HepG2 (cell line): ENCODE results near the gene SLC13A1. TPM values are rescaled to one million over a fixed set of nuclear protein-coding genes. Genes with fewer than 3 reads are reported as not detected.

Experiments used
- ATAC-seq: fragments of 200-7000 bp; cut with Tn5 transposase; 3 replicates; pipeline ENCODE4 v1.9.1; 2020; ENCODE audit warnings: mild to moderate bottlenecking, moderate library complexity
- BruUV-seq: library from RNA; stranded (reverse); fragments of 400-500 nt; replicated peaks from 2 replicates; lab custom pipeline; 2021; lab: Mats Ljungman, UMichigan
- CTCF ChIA-PET: fragments of 300-600 bp; formaldehyde crosslinking; extraction: SDS; loops from one replicate; lab custom pipeline; 2021; ENCODE audit warnings: low total read pairs, inconsistent platforms, low intra/inter-chr PET ratio; lab: Yijun Ruan, JAX
- POLR2A ChIA-PET: fragments of 350-600 bp; sonication (Branson Sonifier 250); formaldehyde crosslinking; loops from one replicate; lab custom pipeline; 2020; ENCODE audit warnings: antibody characterized with exemption, inconsistent platforms; lab: Yijun Ruan, JAX
- DNase-seq: peaks from one replicate; pipeline ENCODE4 v3.0.0-alpha.2; 2015; ENCODE audit warnings: low spot score
- FAIRE-seq: peaks from 3 replicates; lab custom pipeline; 2011; peaks lifted over from hg19 to GRCh38; lab: Jason Lieb, UNC
- H2AFZ ChIP-seq: one replicate; pipeline ENCODE4 v1.6.1; 2011; ENCODE audit warnings: low read length, inconsistent platforms
- H3K27ac ChIP-seq: fragments of 300-600 bp; 3 replicates; pipeline ENCODE4 v1.8.0; 2011; ENCODE audit warnings: mixed run types, mild to moderate bottlenecking, mixed read lengths, low read length, inconsistent platforms; ENCODE audit not compliant: insufficient read depth; ENCODE audit errors: extremely low read length
- H3K27me3 ChIP-seq, 2 experiments: fragments of 200-600 bp in 1 of 2; 2 replicates in 1 of 2; 3 replicates in 1 of 2; pipeline versions ENCODE4 v1.6.0 to v1.8.0; 2011; ENCODE audit warnings: low read length in 2 of 2, mild to moderate bottlenecking in 2 of 2, moderate library complexity in 2 of 2, inconsistent platforms in 1 of 2; ENCODE audit not compliant: insufficient read depth in 2 of 2, control insufficient read depth in 1 of 2
- H3K36me3 ChIP-seq, 2 experiments: fragments of 200-600 bp in 1 of 2; replicated peaks in 1 of 2; 2 replicates in 1 of 2; 3 replicates in 1 of 2; pipeline versions ENCODE4 v1.5.1 to v1.8.0; 2011; ENCODE audit warnings: low read length in 2 of 2, inconsistent platforms in 1 of 2; ENCODE audit not compliant: insufficient read depth in 2 of 2, control insufficient read depth in 1 of 2
- H3K4me1 ChIP-seq: 2 replicates; pipeline ENCODE4 v1.5.1; 2012; ENCODE audit warnings: low read length, inconsistent platforms; ENCODE audit not compliant: insufficient read depth
- H3K4me2 ChIP-seq: 2 replicates; pipeline ENCODE4 v1.6.0; 2011; ENCODE audit warnings: low read depth, low read length, inconsistent platforms
- H3K4me3 ChIP-seq, 3 experiments: fragments of 200-600 bp in 1 of 3; sonication (generic), shearing (Covaris generic) in 1 of 3; replicated peaks in 1 of 3; 2 replicates each; pipeline ENCODE4 v1.5.1; 2011 to 2016; ENCODE audit warnings: low read length in 3 of 3, inconsistent platforms in 2 of 3, low read depth in 2 of 3, mild to moderate bottlenecking in 2 of 3, control low read depth in 1 of 3, mixed read lengths in 1 of 3; ENCODE audit not compliant: insufficient read depth in 1 of 3
- H3K79me2 ChIP-seq: one replicate; pipeline ENCODE4 v1.6.1; 2011; ENCODE audit warnings: low read length, inconsistent platforms; ENCODE audit not compliant: insufficient read depth
- H3K9ac ChIP-seq: 2 replicates; pipeline ENCODE4 v1.6.0; 2011; ENCODE audit warnings: mild to moderate bottlenecking, low read depth, low read length, inconsistent platforms; ENCODE audit not compliant: insufficient read depth
- H3K9me3 ChIP-seq: 2 replicates; pipeline ENCODE4 v1.5.1; 2012; ENCODE audit warnings: mild to moderate bottlenecking, low read length
- H4K20me1 ChIP-seq: 2 replicates; pipeline ENCODE4 v1.6.0; 2011; ENCODE audit warnings: inconsistent platforms, mild to moderate bottlenecking, low read length, moderate library complexity; ENCODE audit not compliant: insufficient read depth
- ATF1 ChIP-seq: IDR thresholded peaks from 2 replicates; pipeline ENCODE4 v1.6.1; 2016; ENCODE audit warnings: mild to moderate bottlenecking, control low read depth
- CC2D1A ChIP-seq: sonication (generic); formaldehyde crosslinking; IDR thresholded peaks from 2 replicates; pipeline ENCODE4 v1.8.1; 2023; ENCODE audit warnings: mild to moderate bottlenecking, missing genetic modification reagents
- GTF3A ChIP-seq: sonication (generic); formaldehyde crosslinking; conservative IDR thresholded peaks from 2 replicates; pipeline ENCODE4 v1.4.0; 2020; ENCODE audit warnings: mild to moderate bottlenecking, missing genetic modification reagents
- SP2 ChIP-seq: sonication (generic); formaldehyde crosslinking; IDR thresholded peaks from 2 replicates; pipeline ENCODE4 v1.5.1; 2020; ENCODE audit warnings: mild to moderate bottlenecking, missing genetic modification reagents
- SRF ChIP-seq: IDR thresholded peaks from 2 replicates; pipeline ENCODE4 v1.6.1; 2011; ENCODE audit warnings: mild to moderate bottlenecking, low read depth, low read length, moderate library complexity
- ZNF329 ChIP-seq: sonication (generic); formaldehyde crosslinking; IDR thresholded peaks from 2 replicates; pipeline ENCODE4 v1.9.0; 2021; ENCODE audit warnings: low read depth, mild to moderate bottlenecking, missing genetic modification reagents
- ZNF549 ChIP-seq: sonication (generic); formaldehyde crosslinking; IDR thresholded peaks from 2 replicates; pipeline ENCODE4 v1.5.0; 2020; ENCODE audit warnings: missing genetic modification reagents
- ZNF570 ChIP-seq: sonication (generic); formaldehyde crosslinking; IDR thresholded peaks from 2 replicates; pipeline ENCODE4 v1.4.0; 2020; ENCODE audit warnings: mild to moderate bottlenecking, missing genetic modification reagents, borderline replicate concordance
- WGBS: methylation state at CpG from one replicate; pipeline ENCODE4 v1.1.6; 2017; ENCODE audit warnings: low lambda C conversion rate; 5-methylcytosine and 5-hydroxymethylcytosine counted together
- in situ Hi-C: cut with HindIII; loops from 2 replicates; pipeline ENCODE4 v1.10.0; 2017; ENCODE audit warnings: low pct_unique_long_range_greater_than_20kb; ENCODE audit not compliant: extremely low pct_ligation_motif_present
- intact Hi-C: fragments of 100-400 bp; cut with micrococcal nuclease; formaldehyde crosslinking; loops from one replicate; pipeline ENCODE4 v1.10.0; 2022; ENCODE audit not compliant: unreplicated experiment
- polyA plus RNA-seq, 8 experiments: library from polyadenylated mRNA; depleted of rRNA in 3 of 8; stranded (reverse) in 7 of 8; unstranded in 1 of 8; fragments of >200 nt; fragmentation: Illumina TruSeq in 4 of 8; extraction: Trizol in 4 of 8; gene quantifications; 2 replicates each; pipeline versions ENCODE4 v1.2.1 to v1.2.3, GENCODE V29; 2011 to 2016; ENCODE audit warnings: low read depth in 4 of 8, missing spikeins in 1 of 8, mixed read lengths in 1 of 8; ENCODE audit not compliant: insufficient read depth in 1 of 8
- total RNA-seq, 5 experiments: library from RNA; depleted of rRNA; stranded (reverse); fragments of >200 nt; fragmentation: Illumina TruSeq; extraction: Trizol; gene quantifications; 2 replicates each; pipeline ENCODE4 v1.2.3, GENCODE V29; 2016; ENCODE audit warnings: low read depth in 1 of 5
- TF ChIP-seq, protein P1 (sequence below): sonication (generic); formaldehyde crosslinking; conservative IDR thresholded peaks from 2 replicates; pipeline ENCODE4 v1.4.0; 2020; ENCODE audit warnings: missing genetic modification reagents

Gene SLC13A1
- total and polyA plus RNA-seq, 2 of the 13 experiments (the other 11 are each of a cell fraction or from before 2014, with no cell fraction given): not detected

DNA sequence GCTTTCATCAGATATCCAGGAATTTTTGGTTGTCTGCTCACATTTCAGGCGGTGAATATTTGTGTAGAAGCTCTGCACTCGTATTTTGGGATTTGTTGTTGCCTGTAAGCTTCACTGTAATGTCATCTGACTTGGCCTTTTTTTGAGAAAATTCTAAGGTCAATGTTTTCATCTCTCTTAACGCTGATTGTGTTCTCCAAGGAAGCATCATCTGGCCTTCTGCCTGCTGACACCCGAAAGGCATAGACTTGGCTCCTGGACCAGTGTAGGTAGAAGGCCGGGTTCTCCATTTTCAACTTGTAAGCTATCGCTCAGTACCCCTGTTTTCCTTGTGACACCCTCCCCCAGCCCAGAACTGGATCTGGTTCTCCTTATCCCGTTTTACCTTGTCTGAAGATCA lies 44.2 kb downstream of the SLC13A1 start:
- DNase-seq (no peak), ATAC-seq (no peak), FAIRE-seq (no peak)
- no peak overlapping the region for H3K9ac ChIP-seq
- ChIA-PET CTCF (interaction anchor here (2.0 kb wide), 1 partner anchor 85 kb away, joined by 13 read pairs; no protein-coding TSS in a partner anchor), POLR2A (no interaction called here)
- no peak overlapping the region for H2AFZ ChIP-seq
- WGBS: under 1% methylated on average over 7 of the region's 7 CpGs
- H3K4me2 ChIP-seq: no peak overlapping the region
- no peaks in the 10 kb centered on the region for H3K27me3 ChIP-seq
- intact Hi-C loops: no loop called here
- H3K4me3 ChIP-seq: no peak overlapping the region
- H4K20me1 ChIP-seq: no peaks in the 10 kb centered on the region
- BruUV-seq: no TSS peak
- TF ChIP-seq GTF3A (CRISPR knock-in tag): no peak
- no peak for TF ChIP-seq SRF
- no peak for TF ChIP-seq ZNF549 (CRISPR knock-in tag)
- no peak for TF ChIP-seq CC2D1A
- TF ChIP-seq, protein P1, sequence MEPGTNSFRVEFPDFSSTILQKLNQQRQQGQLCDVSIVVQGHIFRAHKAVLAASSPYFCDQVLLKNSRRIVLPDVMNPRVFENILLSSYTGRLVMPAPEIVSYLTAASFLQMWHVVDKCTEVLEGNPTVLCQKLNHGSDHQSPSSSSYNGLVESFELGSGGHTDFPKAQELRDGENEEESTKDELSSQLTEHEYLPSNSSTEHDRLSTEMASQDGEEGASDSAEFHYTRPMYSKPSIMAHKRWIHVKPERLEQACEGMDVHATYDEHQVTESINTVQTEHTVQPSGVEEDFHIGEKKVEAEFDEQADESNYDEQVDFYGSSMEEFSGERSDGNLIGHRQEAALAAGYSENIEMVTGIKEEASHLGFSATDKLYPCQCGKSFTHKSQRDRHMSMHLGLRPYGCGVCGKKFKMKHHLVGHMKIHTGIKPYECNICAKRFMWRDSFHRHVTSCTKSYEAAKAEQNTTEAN (CRISPR knock-in tag): no peak
- no peak for TF ChIP-seq SP2 (CRISPR knock-in tag)
- TF ChIP-seq ZNF570 (CRISPR knock-in tag): no peak
- TF ChIP-seq ZNF329 (CRISPR knock-in tag): no peak
- no peak for TF ChIP-seq ATF1
- H3K9me3 ChIP-seq: no peaks in the 10 kb centered on the region
- no peaks in the 10 kb centered on the region for H3K4me1 ChIP-seq
- H3K36me3 ChIP-seq: no peaks in the 10 kb centered on the region
- in situ Hi-C loops: loop anchor here (25.0 kb wide), 1 partner anchor 343 kb away; no protein-coding TSS in a partner anchor
- H3K79me2 ChIP-seq: no peaks in the 10 kb centered on the region
- no peak overlapping the region for H3K27ac ChIP-seq
